GM23248 (cell line): ENCODE results near the gene REL. TPM values are rescaled to one million over a fixed set of nuclear protein-coding genes. Genes with fewer than 3 reads are reported as not detected.

Experiments
- DNase-seq: peaks from one replicate; pipeline ENCODE4 v3.0.0-alpha.2; 2015
- H2AFZ ChIP-seq: fragments of 200-600 bp; sonication (generic); 2 replicates; pipeline ENCODE4 v1.6.1; 2016; ENCODE audit warnings: antibody characterized with exemption
- H3F3A ChIP-seq: fragments of 200-600 bp; sonication (generic); 2 replicates; pipeline ENCODE4 v1.6.1; 2016; ENCODE audit warnings: mild to moderate bottlenecking, antibody characterized with exemption, mixed run types; ENCODE audit not compliant: insufficient read depth
- H3K27ac ChIP-seq: fragments of 200-600 bp; sonication (generic); 2 replicates; pipeline ENCODE4 v1.5.1; 2016; ENCODE audit warnings: mild to moderate bottlenecking
- H3K27me3 ChIP-seq: fragments of 200-600 bp; sonication (generic); replicated peaks from 2 replicates; pipeline ENCODE4 v1.6.1; 2016; ENCODE audit warnings: mild to moderate bottlenecking; ENCODE audit not compliant: insufficient read depth
- H3K36me3 ChIP-seq: fragments of 200-600 bp; sonication (generic); 2 replicates; pipeline ENCODE4 v1.6.1; 2016; ENCODE audit warnings: low read depth, mild to moderate bottlenecking
- H3K4me1 ChIP-seq: fragments of 200-600 bp; sonication (generic); 2 replicates; pipeline ENCODE4 v1.6.1; 2016; ENCODE audit warnings: mild to moderate bottlenecking; ENCODE audit not compliant: insufficient read depth
- H3K4me2 ChIP-seq: fragments of 200-600 bp; sonication (generic); one replicate; pipeline ENCODE4 v1.6.1; 2016; ENCODE audit warnings: mild to moderate bottlenecking; ENCODE audit not compliant: unreplicated experiment
- H3K4me3 ChIP-seq: fragments of 200-600 bp; sonication (generic); 2 replicates; pipeline ENCODE4 v1.5.1; 2016; ENCODE audit warnings: mild to moderate bottlenecking
- H3K79me2 ChIP-seq: fragments of 200-600 bp; sonication (generic); 2 replicates; pipeline ENCODE4 v1.6.1; 2016; ENCODE audit warnings: mild to moderate bottlenecking; ENCODE audit not compliant: insufficient read depth
- H3K9ac ChIP-seq: fragments of 200-600 bp; sonication (generic); 2 replicates; pipeline ENCODE4 v1.6.1; 2016; ENCODE audit warnings: mild to moderate bottlenecking
- H3K9me2 ChIP-seq: fragments of 200-600 bp; sonication (generic); 2 replicates; pipeline ENCODE4 v1.6.1; 2016; ENCODE audit warnings: mixed run types, mild to moderate bottlenecking, moderate library complexity; ENCODE audit not compliant: insufficient read depth
- H3K9me3 ChIP-seq: fragments of 200-600 bp; sonication (generic); one replicate; pipeline ENCODE4 v1.6.1; 2017; ENCODE audit warnings: low read depth
- H4K20me1 ChIP-seq: fragments of 200-600 bp; sonication (generic); 2 replicates; pipeline ENCODE4 v1.6.0; 2016; ENCODE audit not compliant: insufficient read depth
- EZH2 ChIP-seq: fragments of 200-600 bp; sonication (generic); IDR thresholded peaks from 2 replicates; pipeline ENCODE4 v1.6.1; 2018; ENCODE audit warnings: antibody characterized with exemption, mild to moderate bottlenecking; ENCODE audit not compliant: insufficient read depth, poor library complexity, severe bottlenecking
- EZH2phosphoT487 ChIP-seq: fragments of 200-600 bp; sonication (generic); IDR thresholded peaks from 2 replicates; pipeline ENCODE4 v1.6.1; 2018; ENCODE audit warnings: antibody characterized with exemption, moderate library complexity, mild to moderate bottlenecking, low read depth; ENCODE audit not compliant: insufficient read depth
- WGBS, 2 experiments: methylation state at CpG; one replicate each; pipeline ENCODE4 v1.1.6; 2015 to 2017; ENCODE audit warnings: low lambda C conversion rate in 2 of 2, low coverage in 1 of 2; ENCODE audit errors: missing lambda C conversion rate in 2 of 2; 5-methylcytosine and 5-hydroxymethylcytosine counted together
- in situ Hi-C: fragments of 300-500 bp; cut with MboI; formaldehyde crosslinking; loops from 2 replicates; pipeline ENCODE4 v1.15.0; 2020
- polyA plus RNA-seq: library from polyadenylated mRNA; unstranded; fragments of >200 nt; fragmentation: Nextera tagmentation; extraction: Ambion mirVana; gene quantifications from 2 replicates; pipeline ENCODE4 v1.2.1, GENCODE V29; 2016
- total RNA-seq: library from RNA; depleted of rRNA; stranded (reverse); fragments of >200 nt; shearing (Covaris generic); gene quantifications from 2 replicates; pipeline ENCODE4 v1.2.3, GENCODE V29; 2014

Gene REL
- total and polyA plus RNA-seq, 2 experiments from 2014 or later: 2.1 to 2.3 TPM

GRCh38 chr2:60957224-60957623 is 75.8 kb downstream of the REL start:
- Histone ChIP-seq H3K4me3 (no peak overlapping the region), H3K9me2 (no peaks in the 10 kb centered on the region), H3K79me2 (no peaks in the 10 kb centered on the region), H3K9me3 (no peaks in the 10 kb centered on the region), H3K4me2 (no peak overlapping the region), H3K27ac (no peak overlapping the region), H3F3A (peaks cover 27% of the 10 kb centered on the region), H3K4me1 (peaks cover 29% of the 10 kb centered on the region), H3K9ac (no peak overlapping the region), H3K27me3 (no peaks in the 10 kb centered on the region), H3K36me3 (peaks cover 11% of the 10 kb centered on the region; the same call in 1 of the 2 replicates), H4K20me1 (no peaks in the 10 kb centered on the region), H2AFZ (no peak overlapping the region)
- 97% methylated on average over 8 of the region's 8 CpGs for WGBS, 2 experiments
- in situ Hi-C loops: no loop called here
- TF ChIP-seq EZH2: no peak
- TF ChIP-seq EZH2phosphoT487: no peak
- no peak for DNase-seq

GRCh38 chr2:60957643-60958042 is 76.3 kb downstream of the REL start:
- 97 to 98% methylated on average over 5 of the region's 5 CpGs for WGBS, 2 experiments

GRCh38 chr2:60958361-60958760 is 77.0 kb downstream of the REL start:
- Histone ChIP-seq H3K79me2 (no peaks in the 10 kb centered on the region), H3K9me3 (no peaks in the 10 kb centered on the region), H3K9ac (no peak overlapping the region), H3K4me2 (no peak overlapping the region), H3K4me1 (peaks cover 29% of the 10 kb centered on the region), H4K20me1 (no peaks in the 10 kb centered on the region), H3K36me3 (peaks cover 11% of the 10 kb centered on the region; the same call in 1 of the 2 replicates), H3K27ac (peak overlapping the region; percentile 78), H3K27me3 (no peaks in the 10 kb centered on the region), H3F3A (peaks cover 27% of the 10 kb centered on the region), H2AFZ (no peak overlapping the region), H3K4me3 (no peak overlapping the region), H3K9me2 (no peaks in the 10 kb centered on the region)
- WGBS, 2 experiments: 94 to 96% methylated on average over 3 of the region's 3 CpGs
- in situ Hi-C loops: no loop called here
- TF ChIP-seq EZH2: no peak
- TF ChIP-seq EZH2phosphoT487: no peak
- DNase-seq: peak; percentile 40

More at GRCh38 chr2:60957643-60958042, 76.3 kb downstream of the REL start:
- Histone ChIP-seq H3K27me3 (no peaks in the 10 kb centered on the region), H3K36me3 (peaks cover 11% of the 10 kb centered on the region; the same call in 1 of the 2 replicates), H3K9me3 (no peaks in the 10 kb centered on the region), H4K20me1 (no peaks in the 10 kb centered on the region), H3K79me2 (no peaks in the 10 kb centered on the region), H2AFZ (no peak overlapping the region), H3K4me1 (peaks cover 29% of the 10 kb centered on the region), H3K9me2 (no peaks in the 10 kb centered on the region), H3K4me3 (no peak overlapping the region), H3K27ac (no peak overlapping the region), H3K4me2 (no peak overlapping the region), H3F3A (peaks cover 27% of the 10 kb centered on the region), H3K9ac (no peak overlapping the region)
- no peak for TF ChIP-seq EZH2phosphoT487
- TF ChIP-seq EZH2: no peak
- no peak for DNase-seq
- in situ Hi-C loops: no loop called here

- TF ChIP-seq EZH2 (no peak), EZH2phosphoT487 (no peak)
- H2AFZ ChIP-seq: peak overlapping the region; percentile 64
- peak overlapping the region; percentile 78 for H3K27ac ChIP-seq
- H3K9me2 ChIP-seq: no peaks in the 10 kb centered on the region
- H3K36me3 ChIP-seq: peaks cover 7% of the 10 kb centered on the region; the same call in 1 of the 2 replicates
- H3K4me2 ChIP-seq: peak overlapping the region; percentile 41
- H3K9ac ChIP-seq: peak overlapping the region; percentile 48
- DNase-seq: peak; percentile 68
- in situ Hi-C loops: no loop called here
- H3K9me3 ChIP-seq: no peaks in the 10 kb centered on the region
- H3K4me3 ChIP-seq: no peak overlapping the region
- no peaks in the 10 kb centered on the region for H3K79me2 ChIP-seq
- H4K20me1 ChIP-seq: no peaks in the 10 kb centered on the region
- WGBS, 2 experiments: 37 to 38% methylated on average over 3 of the region's 3 CpGs
- H3K27me3 ChIP-seq: no peaks in the 10 kb centered on the region
- H3F3A ChIP-seq: peaks cover 27% of the 10 kb centered on the region
- peaks cover 29% of the 10 kb centered on the region for H3K4me1 ChIP-seq
These were observed 77.4 kb downstream of the REL start for GRCh38 chr2:60958800-60959199.

- H2AFZ ChIP-seq: peak overlapping the region; percentile 64; the same call in 1 of the 2 replicates
- H3K9me2 ChIP-seq: no peaks in the 10 kb centered on the region
- no peaks in the 10 kb centered on the region for H3K9me3 ChIP-seq
- in situ Hi-C loops: no loop called here
- H3K4me1 ChIP-seq: peaks cover 32% of the 10 kb centered on the region
- H3K27me3 ChIP-seq: no peaks in the 10 kb centered on the region
- no peaks in the 10 kb centered on the region for H3K36me3 ChIP-seq
- peaks cover 27% of the 10 kb centered on the region for H3F3A ChIP-seq
- 95 to 96% methylated on average over 7 of the region's 7 CpGs for WGBS, 2 experiments
- H3K27ac ChIP-seq: peak overlapping the region; percentile 78; the same call in 1 of the 2 replicates
- H3K79me2 ChIP-seq: no peaks in the 10 kb centered on the region
- TF ChIP-seq EZH2 (no peak), EZH2phosphoT487 (no peak)
- no peaks in the 10 kb centered on the region for H4K20me1 ChIP-seq
- DNase-seq: no peak
- no peak overlapping the region for H3K9ac ChIP-seq
- H3K4me2 ChIP-seq: no peak overlapping the region
- no peak overlapping the region for H3K4me3 ChIP-seq
These were observed 78.1 kb downstream of the REL start for GRCh38 chr2:60959501-60959900.
